Activated T-helper 2 cell treated with anti-CD3 and anti-CD28 coated beads, Interferon-gamma antibody, Interleukin-2, Interleukin-4, amounts not matched to agents 10 μg/mL and 5 μg/mL and 100 μg/mL, durations not matched to agents 14 hours and 24 hours and 36 hours (primary cell): Measurements from ENCODE around the gene NFATC1. TPM values are rescaled to one million over a fixed set of nuclear protein-coding genes. Genes with fewer than 3 reads are reported as not detected.

Experiments used
- DNase-seq: peaks from one replicate; pipeline ENCODE4 v3.0.0; 2021; ENCODE audit warnings: low spot score
- H3K27ac Mint-ChIP-seq: one replicate; pipeline ENCODE4 v1.8.0; 2021; ENCODE audit warnings: mixed read lengths
- H3K27me3 Mint-ChIP-seq: one replicate; pipeline ENCODE4 v1.8.0; 2021; ENCODE audit warnings: low read depth, mixed read lengths
- H3K36me3 Mint-ChIP-seq: one replicate; pipeline ENCODE4 v1.8.0; 2021; ENCODE audit warnings: low read depth, mixed read lengths
- H3K4me1 Mint-ChIP-seq: one replicate; pipeline ENCODE4 v1.8.0; 2021; ENCODE audit warnings: low read depth, mixed read lengths
- H3K4me3 Mint-ChIP-seq: one replicate; pipeline ENCODE4 v1.8.0; 2021; ENCODE audit warnings: low read depth, mild to moderate bottlenecking, moderate library complexity, mixed read lengths
- H3K9me3 Mint-ChIP-seq: one replicate; pipeline ENCODE4 v1.8.0; 2021; ENCODE audit warnings: mixed read lengths
- intact Hi-C: fragments of 100-400 bp; cut with micrococcal nuclease; formaldehyde crosslinking; loops from one replicate; pipeline ENCODE4 v1.15.1; 2023
- total RNA-seq: library from RNA; stranded (reverse); gene quantifications from 2 replicates; pipeline ENCODE4 v1.2.3, GENCODE V29; 2022

NFATC1 gene
- total RNA-seq, 1 donor from 2014 or later = 99.9 TPM

- intact Hi-C loops = no loop called here
- Mint-ChIP-seq H3K4me1 (peaks cover 6% of the 10 kb centered on the region), H3K27ac (peak overlapping the region; percentile 10), H3K36me3 (peaks cover 50% of the 10 kb centered on the region), H3K27me3 (no peaks in the 10 kb centered on the region), H3K9me3 (peaks cover 8% of the 10 kb centered on the region), H3K4me3 (no peak overlapping the region)
- no peak for DNase-seq
These were observed 95.4 kb downstream of the NFATC1 start for GRCh38 chr18:79491081-79491551.

- Mint-ChIP-seq H3K9me3 (peaks cover 26% of the 10 kb centered on the region), H3K36me3 (peaks cover 60% of the 10 kb centered on the region), H3K4me1 (peaks cover 6% of the 10 kb centered on the region), H3K27me3 (no peaks in the 10 kb centered on the region), H3K4me3 (no peak overlapping the region), H3K27ac (no peak overlapping the region)
- no peak for DNase-seq
- intact Hi-C loops = no loop called here
These were observed 97.6 kb downstream of the NFATC1 start for GRCh38 chr18:79493211-79493800.

- peaks cover 65% of the 10 kb centered on the region for H3K36me3 Mint-ChIP-seq
- H3K27me3 Mint-ChIP-seq = no peaks in the 10 kb centered on the region
- no peak for DNase-seq
- intact Hi-C loops = no loop called here
- H3K9me3 Mint-ChIP-seq = peaks cover 31% of the 10 kb centered on the region
- H3K27ac Mint-ChIP-seq = no peak overlapping the region
- H3K4me3 Mint-ChIP-seq = no peak overlapping the region
- peaks cover 6% of the 10 kb centered on the region for H3K4me1 Mint-ChIP-seq
These were observed 98.1 kb downstream of the NFATC1 start for GRCh38 chr18:79493801-79494211.

GRCh38 chr18:79494936-79495335 lies 99.2 kb downstream of the NFATC1 start:
- Mint-ChIP-seq H3K9me3 (peaks cover 43% of the 10 kb centered on the region), H3K27me3 (no peaks in the 10 kb centered on the region), H3K4me3 (no peak overlapping the region), H3K27ac (no peak overlapping the region), H3K36me3 (peaks cover 73% of the 10 kb centered on the region), H3K4me1 (peaks cover 8% of the 10 kb centered on the region)
- intact Hi-C loops = no loop called here
- no peak for DNase-seq

- Mint-ChIP-seq H3K27ac (no peak overlapping the region), H3K27me3 (no peaks in the 10 kb centered on the region), H3K4me3 (no peak overlapping the region), H3K9me3 (peaks cover 49% of the 10 kb centered on the region), H3K4me1 (peaks cover 8% of the 10 kb centered on the region), H3K36me3 (peaks cover 80% of the 10 kb centered on the region)
- no peak for DNase-seq
- intact Hi-C loops = no loop called here
These were observed 99.9 kb downstream of the NFATC1 start for GRCh38 chr18:79495591-79496071.

- Mint-ChIP-seq H3K4me3 (no peak overlapping the region), H3K4me1 (peaks cover 6% of the 10 kb centered on the region), H3K36me3 (peaks cover 77% of the 10 kb centered on the region), H3K27ac (no peak overlapping the region), H3K27me3 (no peaks in the 10 kb centered on the region), H3K9me3 (peaks cover 51% of the 10 kb centered on the region)
- intact Hi-C loops = no loop called here
- no peak for DNase-seq
These were observed 100.7 kb downstream of the NFATC1 start for GRCh38 chr18:79496237-79496977.

- intact Hi-C loops = no loop called here
- peaks cover 72% of the 10 kb centered on the region for H3K36me3 Mint-ChIP-seq
- H3K27ac Mint-ChIP-seq = no peak overlapping the region
- peaks cover 51% of the 10 kb centered on the region for H3K9me3 Mint-ChIP-seq
- no peaks in the 10 kb centered on the region for H3K27me3 Mint-ChIP-seq
- H3K4me1 Mint-ChIP-seq = peaks cover 2% of the 10 kb centered on the region
- no peak for DNase-seq
- H3K4me3 Mint-ChIP-seq = no peak overlapping the region
These were observed 101.4 kb downstream of the NFATC1 start for GRCh38 chr18:79496978-79497637.

GRCh38 chr18:79497638-79498081 lies 101.9 kb downstream of the NFATC1 start:
- intact Hi-C loops = no loop called here
- peaks cover 68% of the 10 kb centered on the region for H3K36me3 Mint-ChIP-seq
- H3K9me3 Mint-ChIP-seq = peaks cover 51% of the 10 kb centered on the region
- no peak for DNase-seq
- no peaks in the 10 kb centered on the region for H3K27me3 Mint-ChIP-seq
- H3K4me1 Mint-ChIP-seq = peaks cover 6% of the 10 kb centered on the region
- H3K27ac Mint-ChIP-seq = no peak overlapping the region
- H3K4me3 Mint-ChIP-seq = no peak overlapping the region

- H3K4me3 Mint-ChIP-seq = no peak overlapping the region
- peaks cover 16% of the 10 kb centered on the region for H3K4me1 Mint-ChIP-seq
- H3K27me3 Mint-ChIP-seq = no peaks in the 10 kb centered on the region
- no peak overlapping the region for H3K27ac Mint-ChIP-seq
- peaks cover 65% of the 10 kb centered on the region for H3K36me3 Mint-ChIP-seq
- no peak for DNase-seq
- intact Hi-C loops = no loop called here
- H3K9me3 Mint-ChIP-seq = peaks cover 51% of the 10 kb centered on the region
These were observed 102.9 kb downstream of the NFATC1 start for GRCh38 chr18:79498662-79499061.

- no peaks in the 10 kb centered on the region for H3K27me3 Mint-ChIP-seq
- H3K9me3 Mint-ChIP-seq = peaks cover 44% of the 10 kb centered on the region
- H3K4me3 Mint-ChIP-seq = no peak overlapping the region
- H3K36me3 Mint-ChIP-seq = peaks cover 64% of the 10 kb centered on the region
- peaks cover 25% of the 10 kb centered on the region for H3K4me1 Mint-ChIP-seq
- H3K27ac Mint-ChIP-seq = no peak overlapping the region
- intact Hi-C loops = no loop called here
- DNase-seq = no peak
These were observed 105.3 kb downstream of the NFATC1 start for GRCh38 chr18:79501006-79501405.

GRCh38 chr18:79502782-79503181 lies 107.1 kb downstream of the NFATC1 start:
- H3K27ac Mint-ChIP-seq = no peak overlapping the region
- intact Hi-C loops = no loop called here
- H3K4me3 Mint-ChIP-seq = no peak overlapping the region
- no peaks in the 10 kb centered on the region for H3K27me3 Mint-ChIP-seq
- H3K4me1 Mint-ChIP-seq = peaks cover 41% of the 10 kb centered on the region
- H3K36me3 Mint-ChIP-seq = peaks cover 57% of the 10 kb centered on the region
- DNase-seq = no peak
- peaks cover 30% of the 10 kb centered on the region for H3K9me3 Mint-ChIP-seq

- Mint-ChIP-seq H3K27ac (peak overlapping the region; percentile 89), H3K27me3 (no peaks in the 10 kb centered on the region), H3K36me3 (peaks cover 56% of the 10 kb centered on the region), H3K4me3 (no peak overlapping the region), H3K9me3 (peaks cover 24% of the 10 kb centered on the region), H3K4me1 (peaks cover 45% of the 10 kb centered on the region)
- no peak for DNase-seq
- intact Hi-C loops = no loop called here
These were observed 107.7 kb downstream of the NFATC1 start for GRCh38 chr18:79503406-79503805.

- Mint-ChIP-seq H3K4me1 (peaks cover 49% of the 10 kb centered on the region), H3K9me3 (peaks cover 18% of the 10 kb centered on the region), H3K27ac (peak overlapping the region; percentile 89), H3K27me3 (no peaks in the 10 kb centered on the region), H3K4me3 (no peak overlapping the region), H3K36me3 (peaks cover 56% of the 10 kb centered on the region)
- intact Hi-C loops = no loop called here
- no peak for DNase-seq
These were observed 108.3 kb downstream of the NFATC1 start for GRCh38 chr18:79504034-79504433.
